Stimulated activated CD4-positive, alpha-beta T cell treated with anti-CD3 and anti-CD28 coated beads, Interleukin-2, amount 100 ng/mL, for 4 hours (primary cell): ENCODE measurements around the gene IL17REL.
A peak's percentile ranks its signal among the peaks of the same experiment; 100 is the strongest.

Experiments
- DNase-seq: peaks from one replicate; pipeline ENCODE4 v3.0.0-alpha.2; 2020; ENCODE audit warnings: low read depth

Gene IL17REL

DNA sequence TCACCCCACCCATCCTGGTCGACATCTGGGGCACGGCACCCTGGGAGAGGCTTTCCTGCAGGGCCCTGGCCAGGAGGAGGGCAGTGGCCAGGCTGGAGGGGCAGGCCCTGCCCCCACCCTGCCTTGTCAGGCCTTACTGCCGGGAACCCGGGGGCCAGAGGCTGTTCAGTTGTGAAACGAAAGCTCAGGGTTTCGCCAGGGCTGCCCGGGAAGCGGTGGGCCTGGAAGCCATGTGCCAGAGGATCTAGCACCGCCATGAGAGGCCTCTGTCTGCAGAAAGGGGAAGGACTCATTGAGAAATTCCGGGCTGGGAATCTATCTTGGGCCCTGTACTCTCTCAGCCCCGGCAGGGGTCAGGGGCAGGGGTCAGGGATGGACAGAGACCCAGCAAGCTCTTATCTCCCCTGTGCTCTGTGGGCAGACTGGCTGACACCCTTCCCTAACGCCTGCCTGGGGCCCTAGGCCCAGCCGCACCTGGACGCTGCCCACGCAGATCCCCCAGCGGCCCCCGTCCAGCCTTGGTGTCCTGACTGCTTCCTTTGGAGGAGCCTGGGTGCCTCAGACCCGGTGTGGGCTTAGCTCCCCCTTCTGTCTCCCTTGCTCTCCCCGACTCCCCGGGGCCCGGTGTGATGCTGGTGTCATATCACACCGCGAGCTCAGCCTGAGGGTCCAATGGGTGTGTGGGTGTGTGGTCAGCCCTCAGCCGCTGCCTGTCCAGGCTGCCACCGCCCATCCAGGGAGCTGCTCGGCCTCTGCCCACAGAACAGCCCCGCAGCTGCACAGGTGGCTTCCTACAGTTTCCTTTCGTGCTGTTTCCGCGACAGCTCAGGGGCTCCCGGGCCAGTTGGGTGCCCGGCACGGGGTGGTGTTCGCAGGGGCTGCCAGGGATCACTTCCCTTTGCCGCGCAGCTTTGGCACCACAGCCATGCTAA, 45.5 kb downstream of the IL17REL start:
- DNase-seq = no peak

DNA sequence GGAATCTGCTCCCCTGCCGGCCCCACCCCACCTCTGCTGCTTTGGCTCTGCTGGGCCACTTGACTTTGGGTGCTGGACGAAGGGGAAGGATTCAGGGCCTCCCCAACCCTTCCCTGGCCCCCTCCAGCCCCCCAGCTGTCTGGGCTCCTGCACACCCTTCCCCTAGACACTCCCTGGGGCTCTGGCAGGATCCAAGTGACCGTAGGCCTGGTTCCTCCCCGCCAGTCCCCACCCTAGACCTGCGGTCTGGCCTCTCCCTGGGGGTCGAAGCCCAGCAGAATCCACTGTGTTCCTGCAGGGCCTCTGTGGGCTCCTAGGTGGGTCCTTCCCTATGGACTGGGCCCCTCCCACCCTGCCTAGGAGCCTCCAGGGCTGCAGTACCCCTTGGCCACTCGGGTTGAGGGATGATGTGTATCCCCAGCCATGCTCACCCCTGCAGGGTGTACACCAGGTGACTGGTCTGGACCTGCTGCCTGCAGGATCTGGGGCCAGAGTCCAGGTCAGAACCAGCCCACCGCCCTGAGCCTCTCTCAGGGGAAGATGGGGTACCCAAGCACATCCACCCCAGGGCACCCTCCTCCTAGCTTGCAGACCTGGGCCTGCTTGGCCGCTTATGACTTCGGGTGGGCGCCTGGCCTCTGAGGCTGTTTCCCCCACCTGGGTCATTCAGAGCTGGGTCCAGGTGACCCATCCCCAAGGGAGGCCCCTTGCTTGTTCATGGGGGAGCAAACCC, 46.4 kb downstream of the IL17REL start:
- no peak for DNase-seq

DNA sequence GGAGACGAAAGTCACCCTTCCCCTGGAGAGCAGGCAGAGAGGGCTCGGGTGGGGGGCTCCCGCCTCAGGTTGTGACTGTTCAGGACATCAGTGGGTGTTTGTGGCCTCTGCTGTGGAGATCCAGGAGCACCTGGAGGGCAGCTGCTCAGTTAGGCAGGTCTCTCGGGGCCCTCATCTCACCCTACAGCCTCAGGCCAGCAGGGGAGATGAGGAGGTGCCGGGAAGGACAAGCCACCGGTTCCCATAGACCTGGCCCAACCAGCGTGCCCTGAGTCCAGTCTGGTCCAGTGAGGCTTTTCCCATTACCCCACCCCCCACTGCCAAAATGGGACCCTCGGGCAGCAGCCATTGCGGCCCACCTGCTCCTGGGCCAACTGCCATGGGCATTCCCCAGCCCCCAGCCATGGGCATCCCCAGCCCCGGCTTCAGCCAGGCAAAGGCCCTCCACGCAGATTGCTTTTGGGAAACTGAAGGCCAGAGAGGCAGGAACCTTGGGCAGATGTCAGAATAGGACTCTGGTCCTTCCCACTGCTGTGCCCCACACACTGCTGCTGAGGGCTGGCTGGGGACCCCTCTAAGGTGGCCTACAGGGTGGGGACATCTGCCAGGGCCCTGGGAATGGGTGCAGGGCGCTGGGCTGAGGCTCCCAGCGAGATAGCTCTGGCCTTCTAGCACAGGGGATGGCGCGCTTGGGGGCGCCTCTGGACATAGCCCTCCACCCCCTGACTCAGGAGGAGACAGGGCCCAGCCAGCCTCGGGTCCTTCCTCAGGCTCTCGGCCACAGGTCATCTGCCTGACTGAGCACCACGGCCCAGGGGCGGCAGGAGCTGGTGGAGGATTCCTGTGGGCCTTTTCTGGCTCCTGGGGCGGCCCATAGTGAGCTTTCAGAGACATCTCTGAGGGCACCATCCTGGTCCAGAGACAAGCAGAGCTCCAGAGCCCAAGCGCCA, 47.2 kb downstream of the IL17REL start:
- DNase-seq = no peak

GRCh38 chr22:49964136-49965090, 48.2 kb downstream of the IL17REL start:
- DNase-seq = no peak

- DNase-seq = no peak
Measured at GRCh38 chr22:49963647-49964026, 48.9 kb downstream of the IL17REL start.

- DNase-seq = no peak
Measured at GRCh38 chr22:49962751-49963646, 49.6 kb downstream of the IL17REL start.

DNA sequence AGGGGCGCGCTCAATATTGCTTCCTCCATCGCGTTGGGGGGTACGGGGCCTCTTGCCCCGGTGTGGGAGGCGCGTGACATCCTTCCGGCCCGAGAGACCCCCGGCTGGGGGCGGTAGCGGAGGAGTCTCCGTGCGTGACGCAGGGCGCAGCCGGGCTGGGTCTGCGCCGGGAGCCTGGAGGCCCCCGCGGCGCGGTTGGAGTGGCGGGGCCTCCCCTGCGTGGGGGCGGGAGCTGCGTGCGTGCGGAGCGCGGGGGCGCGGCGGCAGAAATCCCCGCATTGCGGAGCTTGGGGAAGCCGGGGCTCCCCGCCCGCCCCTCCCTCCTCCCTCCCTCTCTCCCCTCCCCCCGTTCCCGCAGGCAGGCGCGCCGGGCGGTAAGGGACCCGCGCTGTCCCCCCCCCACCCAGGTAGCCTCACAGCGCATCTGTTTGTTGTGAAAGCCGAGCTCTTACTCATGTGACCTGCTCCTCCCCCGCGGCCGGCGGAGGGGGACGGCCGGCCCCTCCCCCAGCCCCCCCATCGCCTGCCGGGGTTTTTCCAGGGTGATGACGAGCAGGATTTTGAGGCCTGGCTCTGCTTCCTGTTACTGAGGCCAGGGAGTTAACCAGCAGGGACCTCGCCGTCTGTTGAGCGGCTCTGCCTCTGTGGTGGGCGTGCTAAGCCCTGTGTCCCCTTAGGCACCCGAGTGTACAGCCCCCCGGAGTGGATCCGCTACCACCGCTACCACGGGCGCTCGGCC, 50.4 kb downstream of the IL17REL start:
- DNase-seq = peak; percentile 82

DNA sequence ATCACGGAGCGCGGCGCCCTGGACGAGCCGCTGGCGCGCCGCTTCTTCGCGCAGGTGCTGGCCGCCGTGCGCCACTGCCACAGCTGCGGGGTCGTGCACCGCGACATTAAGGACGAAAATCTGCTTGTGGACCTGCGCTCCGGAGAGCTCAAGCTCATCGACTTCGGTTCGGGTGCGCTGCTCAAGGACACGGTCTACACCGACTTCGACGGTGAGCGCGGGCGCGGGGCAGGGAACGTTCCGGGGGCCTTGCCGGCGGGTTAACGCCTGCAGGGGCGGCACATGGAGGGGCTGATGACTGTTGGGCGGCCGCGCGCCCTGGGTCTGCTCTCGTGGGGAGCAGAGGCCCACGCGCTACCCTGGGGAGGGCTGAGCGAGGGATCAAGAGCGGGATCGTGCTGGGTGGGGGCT, 51.0 kb downstream of the IL17REL start:
- no peak for DNase-seq

DNA sequence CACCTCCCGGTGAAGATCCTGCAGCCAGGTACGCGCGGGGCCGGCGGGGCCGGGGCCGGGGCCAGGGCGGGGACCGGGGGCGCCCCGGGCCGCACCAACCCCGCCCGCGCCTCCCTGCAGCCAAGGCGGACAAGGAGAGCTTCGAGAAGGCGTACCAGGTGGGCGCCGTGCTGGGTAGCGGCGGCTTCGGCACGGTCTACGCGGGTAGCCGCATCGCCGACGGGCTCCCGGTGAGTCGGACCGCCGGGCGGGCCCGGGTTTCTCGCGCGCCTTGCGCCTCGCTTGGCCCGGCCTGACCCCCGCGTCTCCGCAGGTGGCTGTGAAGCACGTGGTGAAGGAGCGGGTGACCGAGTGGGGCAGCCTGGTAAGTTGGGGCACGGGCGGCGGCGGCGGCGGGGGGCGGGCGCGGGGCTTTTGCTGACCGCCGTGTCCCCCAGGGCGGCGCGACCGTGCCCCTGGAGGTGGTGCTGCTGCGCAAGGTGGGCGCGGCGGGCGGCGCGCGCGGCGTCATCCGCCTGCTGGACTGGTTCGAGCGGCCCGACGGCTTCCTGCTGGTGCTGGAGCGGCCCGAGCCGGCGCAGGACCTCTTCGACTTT, 51.5 kb downstream of the IL17REL start:
- peak; percentile 41 for DNase-seq

DNA sequence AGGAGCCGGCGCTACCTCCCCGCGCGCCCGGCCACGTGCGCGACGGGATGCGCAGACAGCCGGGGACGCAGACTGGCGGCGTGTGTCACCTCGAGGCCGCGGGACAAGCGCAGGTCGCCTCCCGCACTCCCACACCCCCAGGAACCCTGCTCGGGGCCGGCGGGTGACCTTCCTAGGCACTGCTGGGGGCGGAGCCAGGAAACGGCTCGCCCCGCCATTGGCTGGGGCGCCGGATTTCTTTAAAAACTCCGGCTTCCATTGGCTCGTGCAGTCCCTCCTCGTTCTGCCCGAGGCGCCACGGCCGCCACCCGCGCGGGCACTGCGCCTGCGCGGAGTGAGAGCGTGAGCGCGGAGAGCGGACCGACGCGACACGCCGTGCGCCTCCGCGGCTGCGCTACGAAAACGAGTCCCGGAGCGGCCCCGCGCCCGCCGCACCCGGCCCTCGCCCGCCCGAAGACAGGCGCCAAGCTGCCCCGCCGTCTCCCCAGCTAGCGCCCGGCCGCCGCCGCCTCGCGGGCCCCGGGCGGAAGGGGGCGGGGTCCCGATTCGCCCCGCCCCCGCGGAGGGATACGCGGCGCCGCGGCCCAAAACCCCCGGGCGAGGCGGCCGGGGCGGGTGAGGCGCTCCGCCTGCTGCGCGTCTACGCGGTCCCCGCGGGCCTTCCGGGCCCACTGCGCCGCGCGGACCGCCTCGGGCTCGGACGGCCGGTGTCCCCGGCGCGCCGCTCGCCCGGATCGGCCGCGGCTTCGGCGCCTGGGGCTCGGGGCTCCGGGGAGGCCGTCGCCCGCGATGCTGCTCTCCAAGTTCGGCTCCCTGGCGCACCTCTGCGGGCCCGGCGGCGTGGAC, 52.2 kb downstream of the IL17REL start, which contains the start of gene PIM3:
Gene PIM3 (plus strand): TSS at position 614 of the 846 bp plus-strand sequence. CDS start 176 bp downstream, at position 790.
- DNase-seq = peak; percentile 93

GRCh38 chr22:49959782-49960158, 52.8 kb downstream of the IL17REL start:
- DNase-seq = no peak

DNA sequence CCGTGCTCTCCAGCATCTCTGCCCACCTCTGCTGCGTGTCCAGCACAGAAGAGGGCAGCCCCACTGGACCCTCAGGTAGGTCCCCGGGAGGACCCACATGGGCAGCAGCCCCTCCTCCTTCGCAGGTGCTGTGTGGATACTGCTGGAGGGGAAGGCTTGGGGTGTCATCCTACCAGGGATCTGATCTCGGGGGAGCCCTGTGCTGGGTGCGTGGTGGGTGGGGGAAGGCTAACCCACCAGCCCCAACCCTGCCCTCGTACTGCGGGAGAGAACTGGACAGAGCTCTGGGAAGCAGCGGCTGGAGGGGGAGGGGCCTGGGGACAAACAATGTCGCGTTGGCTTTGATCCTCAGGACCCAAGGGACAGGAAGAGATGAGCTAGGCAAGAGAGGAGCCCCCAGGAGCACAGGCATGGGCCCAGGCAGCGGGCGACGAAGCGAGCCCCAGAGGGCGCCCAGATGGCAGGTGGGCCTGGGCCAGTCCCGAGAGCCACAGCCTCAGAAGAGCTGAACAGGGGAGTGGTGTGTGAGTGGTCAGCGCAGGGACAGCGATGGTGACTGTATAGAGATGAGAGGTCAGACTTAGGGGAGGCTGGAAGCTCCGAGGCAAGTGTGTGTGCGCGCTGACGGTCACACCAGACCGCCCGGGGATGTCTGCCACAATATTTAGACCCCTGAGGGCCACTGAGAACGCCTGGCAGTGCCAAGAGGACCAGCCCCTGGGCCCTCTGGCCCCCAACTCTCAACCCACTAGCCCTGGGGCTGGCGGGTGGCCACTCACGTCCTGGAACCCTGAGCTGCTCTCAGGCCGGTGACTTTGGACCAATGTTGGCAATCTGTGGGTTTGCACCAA, 53.4 kb downstream of the IL17REL start:
- DNase-seq = no peak

DNA sequence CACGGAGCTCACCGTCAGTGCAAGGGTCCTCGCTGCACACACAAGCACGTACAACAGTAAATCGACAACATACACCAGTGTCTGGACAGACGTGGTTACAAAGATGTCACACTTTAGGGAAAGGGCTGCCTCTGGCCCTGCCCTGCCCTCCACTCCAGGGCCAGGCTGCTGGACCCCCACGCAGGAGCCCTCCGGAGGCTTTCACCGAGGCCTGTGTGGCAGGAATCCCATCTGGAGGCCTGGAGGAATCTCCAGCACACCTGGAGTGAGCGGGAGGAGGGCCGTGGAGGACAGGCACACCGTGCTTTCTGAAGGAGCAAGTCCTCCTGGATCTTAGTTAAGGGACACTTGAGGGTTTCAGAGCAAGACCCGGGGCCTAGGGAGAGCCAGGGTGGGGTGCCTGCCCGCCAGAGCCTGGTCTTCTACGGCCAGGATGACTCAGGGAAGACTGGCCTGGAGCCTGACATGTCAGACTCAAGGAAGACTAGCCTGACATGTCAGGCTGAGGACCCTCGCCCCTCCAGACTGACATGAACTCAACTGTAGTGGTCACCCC, 54.1 kb downstream of the IL17REL start:
- DNase-seq = no peak

GRCh38 chr22:49957826-49958365, 54.7 kb downstream of the IL17REL start:
- no peak for DNase-seq

GRCh38 chr22:49956914-49957825, 55.4 kb downstream of the IL17REL start:
- DNase-seq = no peak
